Nephron progenitor cell (in vitro differentiated cells): ENCODE data around the gene ZNF775.

Experiments used
- DNase-seq: peaks from one replicate; pipeline ENCODE4 v3.0.0; 2021
- H3K27ac Mint-ChIP-seq: 2 replicates; pipeline ENCODE4 v1.8.0; 2021; ENCODE audit warnings: mild to moderate bottlenecking, moderate library complexity, mixed read lengths
- H3K27me3 Mint-ChIP-seq: 2 replicates; pipeline ENCODE4 v1.8.0; 2021; ENCODE audit warnings: mild to moderate bottlenecking, low read depth, mixed read lengths; ENCODE audit not compliant: poor library complexity
- H3K36me3 Mint-ChIP-seq: 2 replicates; pipeline ENCODE4 v1.8.0; 2021; ENCODE audit warnings: low read depth, mixed read lengths
- H3K4me1 Mint-ChIP-seq: 2 replicates; pipeline ENCODE4 v1.8.0; 2021; ENCODE audit warnings: mixed read lengths
- H3K4me3 Mint-ChIP-seq: 2 replicates; pipeline ENCODE4 v1.8.0; 2021; ENCODE audit warnings: mild to moderate bottlenecking, moderate library complexity, mixed read lengths
- H3K9me3 Mint-ChIP-seq: 2 replicates; pipeline ENCODE4 v1.8.0; 2021; ENCODE audit warnings: mild to moderate bottlenecking, moderate library complexity, mixed read lengths
- CTCF ChIP-seq: fragments of 200-600 bp; sonication (generic); IDR thresholded peaks from 2 replicates; pipeline ENCODE4 v1.5.0; 2021; ENCODE audit warnings: antibody characterized with exemption

The ZNF775 gene

GRCh38 chr7:150397346-150398107 is 18.4 kb downstream of the ZNF775 start:
- no peak overlapping the region for H3K27ac Mint-ChIP-seq
- no peak for DNase-seq
- no peaks in the 10 kb centered on the region for H3K27me3 Mint-ChIP-seq
- peaks cover 20% of the 10 kb centered on the region for H3K36me3 Mint-ChIP-seq
- peaks cover 64% of the 10 kb centered on the region for H3K4me1 Mint-ChIP-seq
- H3K4me3 Mint-ChIP-seq = no peak overlapping the region
- no peak for TF ChIP-seq CTCF
- no peaks in the 10 kb centered on the region for H3K9me3 Mint-ChIP-seq

- Mint-ChIP-seq H3K27me3 (no peaks in the 10 kb centered on the region), H3K27ac (peak overlapping the region; percentile 32), H3K9me3 (no peaks in the 10 kb centered on the region), H3K4me1 (peaks cover 72% of the 10 kb centered on the region), H3K36me3 (peaks cover 19% of the 10 kb centered on the region), H3K4me3 (no peak overlapping the region)
- no peak for DNase-seq
- no peak for TF ChIP-seq CTCF
Observed at GRCh38 chr7:150398108-150398964, 19.2 kb downstream of the ZNF775 start.

GRCh38 chr7:150398965-150399320 is 19.8 kb downstream of the ZNF775 start:
- peak overlapping the region; percentile 79 for H3K27ac Mint-ChIP-seq
- no peak for DNase-seq
- no peaks in the 10 kb centered on the region for H3K9me3 Mint-ChIP-seq
- H3K27me3 Mint-ChIP-seq = no peaks in the 10 kb centered on the region
- peaks cover 78% of the 10 kb centered on the region for H3K4me1 Mint-ChIP-seq
- H3K36me3 Mint-ChIP-seq = peaks cover 19% of the 10 kb centered on the region
- peak overlapping the region; percentile 43 for H3K4me3 Mint-ChIP-seq
- TF ChIP-seq CTCF = no peak

- H3K27ac Mint-ChIP-seq = peak overlapping the region; percentile 32
- no peaks in the 10 kb centered on the region for H3K27me3 Mint-ChIP-seq
- DNase-seq = peak; percentile 43
- H3K4me1 Mint-ChIP-seq = peaks cover 79% of the 10 kb centered on the region
- peak overlapping the region; percentile 50 for H3K4me3 Mint-ChIP-seq
- no peak for TF ChIP-seq CTCF
- H3K9me3 Mint-ChIP-seq = no peaks in the 10 kb centered on the region
- H3K36me3 Mint-ChIP-seq = peaks cover 19% of the 10 kb centered on the region
Observed at GRCh38 chr7:150399421-150400007, 20.4 kb downstream of the ZNF775 start.

GRCh38 chr7:150400008-150400787 is 21.1 kb downstream of the ZNF775 start:
- Mint-ChIP-seq H3K36me3 (peaks cover 19% of the 10 kb centered on the region), H3K4me1 (peaks cover 79% of the 10 kb centered on the region), H3K27ac (peak overlapping the region; percentile 32), H3K9me3 (no peaks in the 10 kb centered on the region), H3K4me3 (peak overlapping the region; percentile 54), H3K27me3 (no peaks in the 10 kb centered on the region)
- no peak for TF ChIP-seq CTCF
- DNase-seq = no peak
